Activated T-cell treated with anti-CD3 and anti-CD28 coated beads, Interleukin-2, amount 50 U/mL, for 24 hours (primary cell): Measurements from ENCODE around the gene SNX3.
"Not testable (repeated sequence)": the region's sequence is repeated elsewhere in the genome, so short reads cannot be mapped to it uniquely, and the experiment has no call there.

ENCODE experiments used
- DNase-seq: peaks from one replicate; pipeline ENCODE4 v3.0.0-alpha.2; 2020
- H3K27ac Mint-ChIP-seq: 2 replicates; pipeline ENCODE4 v1.8.0; 2020; ENCODE audit warnings: mild to moderate bottlenecking, mixed read lengths
- H3K27me3 Mint-ChIP-seq: 2 replicates; pipeline ENCODE4 v1.8.0; 2020; ENCODE audit warnings: mixed read lengths
- H3K36me3 Mint-ChIP-seq: 2 replicates; pipeline ENCODE4 v1.8.0; 2020; ENCODE audit warnings: low read depth, mixed read lengths
- H3K4me1 Mint-ChIP-seq: 2 replicates; pipeline ENCODE4 v1.8.0; 2020; ENCODE audit warnings: low read depth, mixed read lengths
- H3K4me3 Mint-ChIP-seq: 2 replicates; pipeline ENCODE4 v1.8.0; 2020; ENCODE audit warnings: mild to moderate bottlenecking, moderate library complexity, mixed read lengths
- H3K9me3 Mint-ChIP-seq: 2 replicates; pipeline ENCODE4 v1.8.0; 2020; ENCODE audit warnings: mixed read lengths

The SNX3 gene

DNA sequence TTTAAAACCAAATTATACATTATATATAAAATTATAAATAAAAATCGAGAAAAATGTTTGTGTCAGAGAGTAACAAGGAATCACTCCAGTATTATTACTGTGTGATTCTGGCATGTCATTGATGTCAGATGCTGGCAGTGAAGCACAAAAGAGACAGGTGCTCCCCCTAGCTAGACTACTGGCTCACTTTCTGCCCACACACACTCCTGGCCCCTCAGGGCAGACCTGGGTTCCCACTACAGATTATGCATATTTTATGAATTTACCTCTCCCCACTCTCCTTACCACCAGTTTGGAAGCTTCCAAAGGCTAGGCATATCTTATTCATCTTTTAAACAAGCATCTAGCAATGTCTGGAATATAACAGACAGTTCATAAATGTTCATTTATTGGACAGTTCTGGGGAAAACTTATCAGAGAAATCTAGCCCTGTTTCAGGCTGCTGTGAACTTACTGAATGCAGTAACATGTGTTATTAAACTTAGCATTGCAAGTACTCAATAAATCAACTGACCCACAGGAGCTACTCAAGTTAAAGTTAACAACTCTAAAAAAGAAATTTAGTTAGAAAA is 12.8 kb downstream of the SNX3 start:
- H3K36me3 Mint-ChIP-seq, result peaks cover 71% of the 10 kb centered on the region
- H3K4me3 Mint-ChIP-seq, result no peak overlapping the region
- peaks cover 2% of the 10 kb centered on the region for H3K9me3 Mint-ChIP-seq
- H3K27ac Mint-ChIP-seq, result no peak overlapping the region
- no peaks in the 10 kb centered on the region for H3K27me3 Mint-ChIP-seq
- H3K4me1 Mint-ChIP-seq, result peaks cover 55% of the 10 kb centered on the region
- no peak for DNase-seq

DNA sequence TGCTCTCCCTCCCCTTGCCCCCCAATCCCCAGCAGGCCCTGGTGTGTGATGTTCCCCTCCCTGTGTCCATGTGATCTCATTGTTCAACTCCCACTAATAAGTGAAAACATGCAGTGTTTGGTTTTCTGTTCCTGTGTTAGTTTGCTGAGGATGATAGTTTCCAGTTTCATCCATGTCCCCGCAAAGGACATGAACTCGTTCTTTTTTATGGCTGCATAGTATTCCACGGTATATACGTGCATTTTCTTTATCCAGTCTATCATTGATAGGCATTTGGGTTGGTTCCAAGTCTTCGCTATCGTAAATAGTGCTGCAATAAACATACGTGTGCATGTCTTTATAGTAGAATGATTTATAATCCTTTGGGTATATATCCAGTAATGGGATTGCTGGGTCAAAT is 15.7 kb downstream of the SNX3 start:
- peaks cover 74% of the 10 kb centered on the region for H3K36me3 Mint-ChIP-seq

DNA sequence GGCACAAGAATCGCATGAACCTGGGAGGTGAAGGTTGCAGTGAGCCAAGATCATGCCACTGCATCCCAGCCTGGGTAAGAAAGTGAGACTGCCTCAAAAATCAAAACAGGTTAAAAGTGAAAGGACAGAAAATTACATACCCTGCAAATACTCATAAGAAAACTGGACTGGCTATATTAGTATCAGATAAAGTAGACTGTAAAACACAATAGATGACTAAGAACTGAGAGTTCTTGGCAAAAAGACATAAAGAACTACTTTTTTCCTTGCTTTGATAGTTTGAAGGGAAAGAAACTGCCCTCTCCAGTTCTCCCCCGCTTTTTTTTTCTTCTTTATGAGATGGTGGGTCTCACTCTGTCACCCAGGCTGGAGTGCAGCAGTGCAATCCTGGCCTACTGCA is 17.0 kb downstream of the SNX3 start:
- DNase-seq, result no peak
- Mint-ChIP-seq H3K36me3 (peaks cover 81% of the 10 kb centered on the region), H3K9me3 (peaks cover 5% of the 10 kb centered on the region), H3K27me3 (no peaks in the 10 kb centered on the region), H3K4me3 (no peak overlapping the region), H3K4me1 (peaks cover 45% of the 10 kb centered on the region), H3K27ac (no peak overlapping the region)

More for the DNA sequence above, 15.7 kb downstream of the SNX3 start:
- H3K27ac Mint-ChIP-seq, H3K9me3 Mint-ChIP-seq, H3K27me3 Mint-ChIP-seq, H3K4me3 Mint-ChIP-seq, DNase-seq: not testable (repeated sequence)
- H3K4me1 Mint-ChIP-seq, result peaks cover 50% of the 10 kb centered on the region

DNA sequence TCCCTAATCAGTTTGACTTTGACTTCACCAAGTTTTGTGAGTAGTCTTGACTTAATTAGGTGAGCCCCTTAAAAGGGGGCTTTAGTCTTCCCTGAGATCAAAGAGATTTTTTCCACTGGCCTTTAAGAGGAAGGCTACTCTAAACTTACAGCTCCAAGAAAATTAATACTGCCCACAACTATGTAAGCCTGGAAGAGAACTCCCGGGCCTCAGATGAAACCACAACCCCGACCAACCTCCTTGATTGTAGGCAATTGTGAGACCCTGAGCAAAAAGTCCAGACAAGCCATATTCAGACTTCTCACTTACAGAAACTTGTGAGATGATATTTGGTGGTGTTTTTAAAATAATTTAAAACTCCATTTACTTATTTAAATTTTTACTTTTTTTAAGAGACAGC is 18.1 kb downstream of the SNX3 start:
- Mint-ChIP-seq H3K4me1 (peaks cover 37% of the 10 kb centered on the region), H3K4me3 (no peak overlapping the region), H3K36me3 (peaks cover 85% of the 10 kb centered on the region)

DNA sequence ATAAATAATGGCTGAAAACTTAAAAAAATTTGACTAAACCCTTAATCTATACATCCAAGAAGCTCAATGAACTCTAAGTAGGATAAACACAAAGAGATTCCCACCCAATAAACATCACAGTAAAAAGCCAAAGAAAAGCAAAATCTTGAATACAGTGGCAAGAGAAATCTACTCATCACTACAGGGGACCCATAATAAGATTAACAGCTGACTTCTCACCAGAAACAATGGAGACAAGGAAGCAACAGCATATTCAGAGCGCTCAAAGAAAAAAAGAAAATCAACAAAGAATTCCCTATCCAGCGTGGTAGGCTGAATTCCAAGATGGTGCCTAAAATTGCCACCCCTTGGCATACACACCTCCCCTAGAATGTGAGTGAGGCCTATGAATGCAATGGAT is 18.6 kb downstream of the SNX3 start:
- H3K27ac Mint-ChIP-seq, result no peak overlapping the region
- H3K4me1 Mint-ChIP-seq, result peaks cover 35% of the 10 kb centered on the region
- no peak overlapping the region for H3K4me3 Mint-ChIP-seq
- H3K9me3 Mint-ChIP-seq, result peaks cover 5% of the 10 kb centered on the region
- no peaks in the 10 kb centered on the region for H3K27me3 Mint-ChIP-seq
- DNase-seq, result no peak
- H3K36me3 Mint-ChIP-seq, result peaks cover 85% of the 10 kb centered on the region

More for the DNA sequence above, 18.1 kb downstream of the SNX3 start:
- H3K27ac Mint-ChIP-seq, result no peak overlapping the region
- no peak for DNase-seq
- H3K27me3 Mint-ChIP-seq, result no peaks in the 10 kb centered on the region
- peaks cover 5% of the 10 kb centered on the region for H3K9me3 Mint-ChIP-seq

DNA sequence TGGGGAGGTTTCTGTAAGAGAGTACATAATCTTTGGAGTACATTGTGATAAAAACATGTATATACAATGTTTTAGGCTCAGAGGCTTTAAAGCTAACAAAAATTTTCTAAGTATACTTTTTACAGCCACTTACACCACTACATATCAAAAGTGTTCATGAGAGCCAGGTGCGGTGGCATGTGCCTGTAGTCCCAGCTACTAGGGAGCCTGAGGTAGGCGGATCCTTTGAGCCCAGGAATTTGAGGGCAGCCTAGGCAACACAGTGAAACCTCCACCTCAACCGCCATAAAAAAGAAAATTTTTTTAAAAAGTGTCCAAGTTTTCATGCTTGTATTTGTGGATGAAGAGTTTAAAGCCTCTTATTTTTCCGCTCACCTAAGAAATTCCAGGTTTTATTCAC is 22.5 kb downstream of the SNX3 start:
- Mint-ChIP-seq H3K9me3 (peaks cover 3% of the 10 kb centered on the region), H3K36me3 (peaks cover 76% of the 10 kb centered on the region), H3K4me3 (no peak overlapping the region), H3K27ac (no peak overlapping the region), H3K4me1 (peaks cover 26% of the 10 kb centered on the region), H3K27me3 (no peaks in the 10 kb centered on the region)
- DNase-seq, result no peak

DNA sequence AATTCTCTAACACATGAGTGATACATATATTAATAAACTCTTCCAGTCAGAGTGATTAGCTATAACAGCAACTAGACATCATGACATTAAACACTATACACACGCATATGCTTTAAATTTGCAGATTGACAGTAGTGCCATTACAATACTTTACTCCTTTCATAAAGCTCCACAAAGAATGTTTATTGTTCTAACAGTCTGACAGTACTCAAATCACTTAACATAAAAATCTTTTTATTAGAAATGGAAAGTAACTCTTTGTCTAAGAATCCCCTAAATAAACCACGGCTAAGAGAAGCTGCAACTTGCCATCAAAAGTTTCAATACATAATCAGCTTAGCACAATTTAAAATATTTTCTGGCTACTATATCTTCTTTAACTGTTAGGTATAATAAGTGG is 24.0 kb downstream of the SNX3 start:
- DNase-seq, result no peak
- no peak overlapping the region for H3K27ac Mint-ChIP-seq
- H3K36me3 Mint-ChIP-seq, result peaks cover 66% of the 10 kb centered on the region
- H3K9me3 Mint-ChIP-seq, result no peaks in the 10 kb centered on the region
- peaks cover 29% of the 10 kb centered on the region for H3K4me1 Mint-ChIP-seq
- no peak overlapping the region for H3K4me3 Mint-ChIP-seq
- H3K27me3 Mint-ChIP-seq, result no peaks in the 10 kb centered on the region

DNA sequence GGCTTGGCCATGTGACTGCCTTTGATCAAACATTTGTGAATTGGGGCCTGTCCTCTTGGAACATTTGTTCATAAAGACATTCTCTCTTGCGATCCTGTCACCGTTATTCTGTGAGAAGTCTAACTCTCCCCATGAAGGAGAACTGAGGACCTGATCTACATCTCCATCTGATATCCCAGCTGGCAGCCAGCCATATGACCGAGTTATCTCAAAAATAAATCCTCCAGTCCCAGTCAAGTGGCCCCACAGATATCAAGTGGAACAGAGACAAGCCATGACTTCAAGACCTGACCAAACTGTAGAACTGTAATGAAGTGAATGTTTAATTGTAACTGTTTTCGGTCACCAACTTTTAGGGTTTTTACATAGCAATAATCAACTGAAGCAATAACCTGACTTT is 25.7 kb downstream of the SNX3 start:
- H3K4me3 Mint-ChIP-seq, result no peak overlapping the region
- peaks cover 57% of the 10 kb centered on the region for H3K36me3 Mint-ChIP-seq
- no peak overlapping the region for H3K27ac Mint-ChIP-seq
- no peak for DNase-seq
- peaks cover 28% of the 10 kb centered on the region for H3K4me1 Mint-ChIP-seq
- no peaks in the 10 kb centered on the region for H3K9me3 Mint-ChIP-seq
- no peaks in the 10 kb centered on the region for H3K27me3 Mint-ChIP-seq

DNA sequence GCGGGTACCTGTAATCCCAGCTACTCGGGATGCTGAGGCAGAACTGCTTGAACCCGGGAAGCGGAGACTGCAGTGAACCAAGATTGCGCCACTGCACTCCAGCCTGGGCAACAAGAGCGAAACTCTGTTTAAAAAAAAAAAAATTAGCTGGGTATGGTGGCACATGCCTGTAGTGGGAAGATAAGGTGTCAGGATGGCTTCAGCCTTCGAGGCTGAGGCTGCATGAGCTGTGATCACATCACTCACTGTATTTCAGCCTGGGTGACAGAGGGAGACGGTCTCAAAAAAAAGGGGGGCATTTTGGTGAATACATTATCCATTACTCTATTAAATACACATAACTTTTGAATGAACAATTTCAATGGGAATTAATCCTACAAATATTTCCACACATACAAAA is 32.4 kb downstream of the SNX3 start:
- Mint-ChIP-seq H3K4me1 (peaks cover 33% of the 10 kb centered on the region), H3K4me3 (no peak overlapping the region), H3K36me3 (peaks cover 32% of the 10 kb centered on the region), H3K9me3 (no peaks in the 10 kb centered on the region), H3K27ac (no peak overlapping the region), H3K27me3 (no peaks in the 10 kb centered on the region)
- DNase-seq, result no peak

DNA sequence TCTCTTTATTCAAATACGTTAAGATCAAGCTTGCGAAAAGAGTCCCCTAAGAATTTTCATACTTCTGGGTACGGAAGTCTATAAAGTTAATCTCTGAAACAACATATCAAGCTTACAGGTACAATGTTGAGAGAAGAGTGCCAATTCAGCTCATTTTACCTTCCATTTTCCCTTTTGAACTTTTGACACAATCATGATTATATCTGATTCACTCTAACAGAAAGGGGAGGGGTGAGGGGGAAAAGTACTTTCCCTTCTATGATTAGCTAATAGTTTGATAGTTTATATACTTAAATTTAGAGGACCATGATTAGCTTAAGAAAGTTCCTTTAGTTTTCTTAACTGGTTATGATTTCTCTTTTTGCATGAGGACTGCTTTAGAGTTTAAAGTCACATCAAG is 33.5 kb downstream of the SNX3 start:
- H3K27me3 Mint-ChIP-seq, result no peaks in the 10 kb centered on the region
- H3K36me3 Mint-ChIP-seq, result peaks cover 35% of the 10 kb centered on the region
- no peak for DNase-seq
- H3K4me1 Mint-ChIP-seq, result peaks cover 33% of the 10 kb centered on the region
- no peak overlapping the region for H3K4me3 Mint-ChIP-seq
- no peaks in the 10 kb centered on the region for H3K9me3 Mint-ChIP-seq
- no peak overlapping the region for H3K27ac Mint-ChIP-seq

DNA sequence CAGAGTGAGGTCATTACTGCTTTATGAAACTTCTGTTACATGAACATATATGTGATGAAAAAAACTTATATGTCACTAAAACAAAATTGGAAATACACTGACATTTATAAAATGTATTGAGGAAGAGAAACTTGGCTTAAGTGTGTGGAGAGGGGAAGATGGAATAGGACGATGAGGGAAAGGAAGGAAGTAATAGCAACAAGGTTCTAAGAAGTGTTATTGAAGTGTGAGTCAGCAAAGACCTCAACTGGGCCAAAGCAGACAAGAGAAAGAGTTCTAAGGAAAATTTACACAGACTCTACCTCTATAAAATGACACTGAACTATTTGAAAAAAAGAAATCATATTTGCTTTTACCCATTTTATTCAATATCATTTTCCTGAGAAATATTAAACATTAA is 38.3 kb downstream of the SNX3 start:
- Mint-ChIP-seq H3K36me3 (peaks cover 52% of the 10 kb centered on the region), H3K27me3 (no peaks in the 10 kb centered on the region), H3K9me3 (no peaks in the 10 kb centered on the region), H3K27ac (peak overlapping the region; percentile 30), H3K4me1 (peaks cover 21% of the 10 kb centered on the region), H3K4me3 (no peak overlapping the region)
- DNase-seq, result no peak

DNA sequence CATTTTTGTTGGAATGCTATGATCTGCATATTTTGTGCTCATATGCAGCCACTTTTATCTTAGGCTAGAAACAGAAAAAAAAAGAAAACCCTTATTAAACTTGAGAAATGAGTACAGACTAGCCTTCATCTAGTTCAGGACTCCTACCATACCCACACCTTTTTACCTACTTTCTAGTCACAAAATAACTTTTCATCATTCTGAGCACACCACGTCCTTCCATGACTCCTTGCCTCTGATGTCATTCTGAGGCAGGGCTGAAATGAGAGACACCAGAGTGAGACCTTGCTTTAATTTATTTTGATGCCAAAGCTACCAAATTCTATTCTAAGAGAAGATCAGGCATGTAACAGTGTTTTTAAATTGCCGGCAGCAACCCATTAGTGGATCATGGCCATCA is 38.8 kb downstream of the SNX3 start:
- Mint-ChIP-seq H3K36me3 (peaks cover 56% of the 10 kb centered on the region), H3K27me3 (no peaks in the 10 kb centered on the region), H3K27ac (peak overlapping the region; percentile 30), H3K9me3 (no peaks in the 10 kb centered on the region), H3K4me1 (peaks cover 18% of the 10 kb centered on the region), H3K4me3 (no peak overlapping the region)
- no peak for DNase-seq

DNA sequence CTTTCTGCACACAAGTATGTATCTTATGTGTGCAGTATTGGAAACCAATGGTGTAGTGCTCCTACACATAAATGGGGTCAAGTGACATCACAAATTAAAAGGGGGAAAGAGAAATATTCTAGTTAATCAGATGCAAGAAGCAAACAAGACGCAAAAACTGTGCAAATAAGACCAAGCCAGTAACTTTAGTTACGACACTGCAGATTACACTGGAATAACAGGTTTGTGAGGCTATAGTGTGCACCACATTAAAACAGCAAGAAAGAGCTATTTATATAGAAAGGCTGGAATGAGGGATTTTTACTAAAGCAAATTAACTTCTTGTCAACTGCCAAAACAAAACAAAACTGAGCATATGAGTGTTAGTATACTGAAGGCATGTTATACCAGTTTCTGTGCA is 49.2 kb downstream of the SNX3 start:
- peaks cover 69% of the 10 kb centered on the region for H3K36me3 Mint-ChIP-seq
- no peaks in the 10 kb centered on the region for H3K4me1 Mint-ChIP-seq
- no peaks in the 10 kb centered on the region for H3K9me3 Mint-ChIP-seq
- H3K27me3 Mint-ChIP-seq, result no peaks in the 10 kb centered on the region
- no peak overlapping the region for H3K27ac Mint-ChIP-seq
- H3K4me3 Mint-ChIP-seq, result no peak overlapping the region
- no peak for DNase-seq

DNA sequence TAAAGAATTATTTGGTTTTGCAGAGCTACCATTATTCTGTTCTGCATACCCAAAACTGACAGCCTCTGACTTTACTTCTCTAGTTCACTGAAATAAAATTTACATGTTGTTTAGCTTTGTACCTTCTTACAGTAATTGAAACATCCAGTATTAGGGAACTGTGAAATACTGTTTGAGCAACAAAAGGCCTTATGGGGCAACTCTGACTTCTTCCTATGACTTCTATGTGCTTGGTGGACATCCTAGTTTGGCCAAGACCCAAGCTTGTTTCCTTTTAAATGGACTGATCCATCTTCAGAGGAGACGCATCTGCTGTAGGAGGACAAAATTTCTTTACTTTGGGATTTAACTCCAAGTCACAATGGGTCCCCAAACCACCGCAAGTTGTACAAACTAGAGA is 50.3 kb downstream of the SNX3 start:
- Mint-ChIP-seq H3K27ac (no peak overlapping the region), H3K36me3 (peaks cover 65% of the 10 kb centered on the region), H3K9me3 (no peaks in the 10 kb centered on the region), H3K27me3 (no peaks in the 10 kb centered on the region), H3K4me3 (no peak overlapping the region), H3K4me1 (peaks cover 3% of the 10 kb centered on the region)
- no peak for DNase-seq

DNA sequence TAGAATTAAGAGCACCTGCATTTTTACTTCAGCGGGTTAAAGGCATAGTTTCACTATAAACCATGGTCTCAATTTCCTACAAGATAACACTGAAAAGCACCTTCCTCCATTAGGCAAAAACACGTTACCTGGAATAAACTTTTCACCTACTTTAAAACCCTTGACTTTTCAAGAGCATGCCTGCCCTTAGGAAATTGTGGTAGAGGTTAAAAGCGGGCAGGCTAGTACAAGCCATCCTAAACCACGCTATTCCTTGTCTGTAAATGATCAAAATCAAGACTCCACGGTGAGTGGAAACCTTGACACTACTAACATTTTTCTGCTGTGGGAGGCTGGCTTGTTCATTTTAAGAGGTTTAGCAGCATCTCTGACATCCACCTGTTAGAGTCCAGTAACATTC is 51.1 kb downstream of the SNX3 start:
- H3K36me3 Mint-ChIP-seq, result peaks cover 58% of the 10 kb centered on the region
- no peak overlapping the region for H3K27ac Mint-ChIP-seq
- DNase-seq, result no peak
- no peaks in the 10 kb centered on the region for H3K27me3 Mint-ChIP-seq
- H3K4me3 Mint-ChIP-seq, result no peak overlapping the region
- peaks cover 3% of the 10 kb centered on the region for H3K4me1 Mint-ChIP-seq
- no peaks in the 10 kb centered on the region for H3K9me3 Mint-ChIP-seq

DNA sequence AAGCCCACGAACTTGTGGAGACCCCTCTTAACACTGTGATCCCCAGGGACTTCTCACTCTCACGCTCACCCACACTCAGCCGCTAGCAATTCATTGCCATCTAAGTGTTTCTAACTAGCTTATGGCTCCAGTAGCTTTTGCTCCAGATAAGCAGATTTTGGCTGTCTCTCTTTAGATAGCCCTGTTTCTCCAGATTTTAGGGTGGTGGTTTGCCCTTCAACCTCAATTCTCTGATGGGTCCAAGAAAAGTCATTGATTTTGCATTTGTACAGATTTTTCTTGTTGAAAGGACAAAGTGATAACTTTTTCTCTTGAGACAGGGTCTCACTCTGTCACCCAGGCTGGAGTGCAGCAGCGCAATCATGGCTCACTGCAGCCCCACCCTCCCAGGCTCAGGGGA is 53.8 kb downstream of the SNX3 start:
- H3K36me3 Mint-ChIP-seq, result peaks cover 46% of the 10 kb centered on the region
- no peaks in the 10 kb centered on the region for H3K27me3 Mint-ChIP-seq
- no peak for DNase-seq
- no peaks in the 10 kb centered on the region for H3K9me3 Mint-ChIP-seq
- peaks cover 3% of the 10 kb centered on the region for H3K4me1 Mint-ChIP-seq
- H3K27ac Mint-ChIP-seq, result no peak overlapping the region
- H3K4me3 Mint-ChIP-seq, result no peak overlapping the region
